Coronary artery (tissue), 2 donors: Measurements from ENCODE around the gene CTRL.

Source experiments
- DNase-seq: peaks from one replicate; pipeline ENCODE4 v3.0.0-alpha.2; 2017; ENCODE audit warnings: low spot score
- H3K27ac ChIP-seq, 2 donors: fragments of 200-600 bp; sonication (generic); one replicate each; pipeline ENCODE4 v1.5.1; 2016 to 2019
- H3K4me3 ChIP-seq: fragments of 200-600 bp; sonication (generic); 2 replicates; pipeline ENCODE4 v1.5.1; 2016; ENCODE audit warnings: mild to moderate bottlenecking, moderate library complexity
- CTCF ChIP-seq: fragments of 200-600 bp; sonication (generic); IDR thresholded peaks from one replicate; pipeline ENCODE4 v1.5.1; 2019; ENCODE audit warnings: antibody characterized with exemption

The CTRL gene

GRCh38 chr16:67934306-67935100 is 2.8 kb upstream of the CTRL start:
- H3K27ac ChIP-seq = peak overlapping the region in 1 of 2 donors; percentile 94
- peak overlapping the region; percentile 88 for H3K4me3 ChIP-seq
- no peak for DNase-seq
- no peak for TF ChIP-seq CTCF

- DNase-seq = no peak
- TF ChIP-seq CTCF = no peak
- Histone ChIP-seq H3K4me3 (no peak overlapping the region), H3K27ac (no peak overlapping the region)
Observed at GRCh38 chr16:67933805-67934204, 2.1 kb upstream of the CTRL start.

- TF ChIP-seq CTCF = no peak
- Histone ChIP-seq H3K27ac (no peak overlapping the region), H3K4me3 (no peak overlapping the region)
- DNase-seq = no peak
Observed at GRCh38 chr16:67932462-67932840, 789 bp upstream of the CTRL start.

GRCh38 chr16:67930678-67931211 is 917 bp downstream of the CTRL start:
- no peak for DNase-seq
- Histone ChIP-seq H3K4me3 (no peak overlapping the region), H3K27ac (no peak overlapping the region)
- no peak for TF ChIP-seq CTCF

- no peak for TF ChIP-seq CTCF
- no peak overlapping the region for H3K27ac ChIP-seq
- DNase-seq = no peak
- H3K4me3 ChIP-seq = no peak overlapping the region
Observed at GRCh38 chr16:67930191-67930590, 1.5 kb downstream of the CTRL start.

- TF ChIP-seq CTCF = peak; percentile 80
- Histone ChIP-seq H3K27ac (no peak overlapping the region), H3K4me3 (no peak overlapping the region)
- DNase-seq = no peak
Observed at GRCh38 chr16:67928561-67929364, 2.9 kb downstream of the CTRL start.
